DND-41 (cell line): Measurements from ENCODE around the gene EPB41L4B.

ENCODE experiments used
- EZH2 ChIP-seq: IDR thresholded peaks from 3 replicates; pipeline ENCODE4 v1.6.1; 2012; ENCODE audit warnings: borderline replicate concordance, low read depth, mild to moderate bottlenecking, moderate library complexity, low read length, inconsistent platforms; ENCODE audit not compliant: severe bottlenecking
- TF ChIP-seq, protein P1 (sequence below): IDR thresholded peaks from 2 replicates; pipeline ENCODE4 v1.5.1; 2012; ENCODE audit warnings: borderline replicate concordance, low read length, moderate library complexity, mild to moderate bottlenecking; ENCODE audit not compliant: poor library complexity, severe bottlenecking; ENCODE audit errors: extremely low read depth

DNA sequence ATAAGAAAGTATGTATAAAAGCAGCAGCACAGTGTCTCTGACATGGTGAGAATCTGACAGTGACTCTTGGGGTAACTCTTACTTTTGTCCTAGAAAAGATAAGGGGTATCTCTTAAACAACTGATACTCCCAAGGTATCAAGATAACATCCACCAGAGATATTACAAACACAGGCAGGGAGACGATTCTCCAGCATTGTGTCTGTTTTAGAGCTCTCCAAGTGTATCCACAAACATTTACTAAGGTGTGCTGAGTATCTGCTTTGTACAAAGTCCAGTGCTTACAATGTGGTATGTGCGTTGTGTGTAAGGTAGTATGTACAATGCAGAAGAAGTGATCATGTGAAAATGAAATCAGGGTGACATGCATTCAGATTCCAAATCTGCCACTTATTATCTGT is 196.7 kb downstream of the EPB41L4B start:
- TF ChIP-seq, protein P1, sequence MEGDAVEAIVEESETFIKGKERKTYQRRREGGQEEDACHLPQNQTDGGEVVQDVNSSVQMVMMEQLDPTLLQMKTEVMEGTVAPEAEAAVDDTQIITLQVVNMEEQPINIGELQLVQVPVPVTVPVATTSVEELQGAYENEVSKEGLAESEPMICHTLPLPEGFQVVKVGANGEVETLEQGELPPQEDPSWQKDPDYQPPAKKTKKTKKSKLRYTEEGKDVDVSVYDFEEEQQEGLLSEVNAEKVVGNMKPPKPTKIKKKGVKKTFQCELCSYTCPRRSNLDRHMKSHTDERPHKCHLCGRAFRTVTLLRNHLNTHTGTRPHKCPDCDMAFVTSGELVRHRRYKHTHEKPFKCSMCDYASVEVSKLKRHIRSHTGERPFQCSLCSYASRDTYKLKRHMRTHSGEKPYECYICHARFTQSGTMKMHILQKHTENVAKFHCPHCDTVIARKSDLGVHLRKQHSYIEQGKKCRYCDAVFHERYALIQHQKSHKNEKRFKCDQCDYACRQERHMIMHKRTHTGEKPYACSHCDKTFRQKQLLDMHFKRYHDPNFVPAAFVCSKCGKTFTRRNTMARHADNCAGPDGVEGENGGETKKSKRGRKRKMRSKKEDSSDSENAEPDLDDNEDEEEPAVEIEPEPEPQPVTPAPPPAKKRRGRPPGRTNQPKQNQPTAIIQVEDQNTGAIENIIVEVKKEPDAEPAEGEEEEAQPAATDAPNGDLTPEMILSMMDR = no peak
- TF ChIP-seq EZH2 = no peak
